Neural cell (in vitro differentiated cells): ENCODE measurements around the gene HNRNPAB. TPM values are rescaled to one million over a fixed set of nuclear protein-coding genes. Genes with fewer than 3 reads are reported as not detected.

Experiments used
- H2AFZ ChIP-seq: fragments of 200-600, 300-800 bp; sonication (generic), shearing (Covaris generic); 2 replicates; pipeline ENCODE4 v1.6.0; 2014; ENCODE audit warnings: low read depth, mild to moderate bottlenecking, antibody characterized with exemption, low read length, moderate library complexity
- H3F3A ChIP-seq: fragments of 200-600 bp; shearing (Covaris generic); 2 replicates; pipeline ENCODE4 v1.6.1; 2016; ENCODE audit warnings: mild to moderate bottlenecking, moderate library complexity, mixed read lengths, antibody characterized with exemption, low read length; ENCODE audit not compliant: insufficient read depth, poor library complexity, severe bottlenecking
- H3K27ac ChIP-seq: fragments of 200-600, 300-800 bp; sonication (generic), shearing (Covaris generic); 2 replicates; pipeline ENCODE4 v1.5.1; 2014; ENCODE audit warnings: mild to moderate bottlenecking, low read length, moderate library complexity
- H3K27me3 ChIP-seq: fragments of 300-800, 200-600 bp; sonication (generic), shearing (Covaris generic); 2 replicates; pipeline ENCODE4 v1.6.0; 2014; ENCODE audit warnings: mild to moderate bottlenecking, low read depth, low read length, moderate library complexity; ENCODE audit not compliant: insufficient read depth
- H3K36me3 ChIP-seq: fragments of 300-800, 200-600 bp; sonication (generic), shearing (Covaris generic); 2 replicates; pipeline ENCODE4 v1.5.1; 2014; ENCODE audit warnings: mild to moderate bottlenecking, antibody characterized with exemption, low read length, moderate library complexity; ENCODE audit not compliant: insufficient read depth
- H3K4me2 ChIP-seq: fragments of 300-800, 200-600 bp; sonication (generic), shearing (Covaris generic); 2 replicates; pipeline ENCODE4 v1.6.0; 2014; ENCODE audit warnings: mild to moderate bottlenecking, low read length
- H3K4me3 ChIP-seq: fragments of 300-800, 200-600 bp; sonication (generic), shearing (Covaris generic); 2 replicates; pipeline ENCODE4 v1.5.1; 2014; ENCODE audit warnings: mild to moderate bottlenecking, low read length, moderate library complexity
- H3K79me2 ChIP-seq: fragments of 200-600 bp; shearing (Covaris generic); replicated peaks from 2 replicates; pipeline ENCODE4 v1.6.0; 2014; ENCODE audit warnings: mild to moderate bottlenecking, low read length, moderate library complexity; ENCODE audit not compliant: insufficient read depth
- H3K9ac ChIP-seq: fragments of 300-800, 200-600 bp; sonication (generic), shearing (Covaris generic); 2 replicates; pipeline ENCODE4 v1.6.1; 2016; ENCODE audit warnings: mild to moderate bottlenecking, low read length, mixed read lengths
- H3K9me2 ChIP-seq: fragments of 200-600 bp; shearing (Covaris generic); 2 replicates; pipeline ENCODE4 v1.6.1; 2016; ENCODE audit warnings: mild to moderate bottlenecking, low read length, mixed read lengths; ENCODE audit not compliant: insufficient read depth
- H3K9me3 ChIP-seq: fragments of 200-600, 300-800 bp; sonication (generic), shearing (Covaris generic); 2 replicates; pipeline ENCODE4 v1.6.1; 2016; ENCODE audit warnings: mild to moderate bottlenecking, mixed run types, low read length, moderate library complexity, mixed read lengths
- H4K20me1 ChIP-seq: fragments of 200-600 bp; shearing (Covaris generic); 2 replicates; pipeline ENCODE4 v1.6.1; 2016; ENCODE audit warnings: mild to moderate bottlenecking, mixed run types; ENCODE audit not compliant: insufficient read depth
- EP300 ChIP-seq: fragments of 450-650 bp; conservative IDR thresholded peaks from 2 replicates; pipeline ENCODE4 v1.6.1; 2014; ENCODE audit warnings: antibody characterized with exemption, mild to moderate bottlenecking, moderate library complexity; ENCODE audit not compliant: poor library complexity, severe bottlenecking
- EZH2 ChIP-seq: fragments of 200-600, 300-800 bp; shearing (Covaris generic), sonication (generic); IDR thresholded peaks from 2 replicates; pipeline ENCODE4 v1.6.1; 2014; ENCODE audit warnings: antibody characterized with exemption, low read length, borderline replicate concordance, mild to moderate bottlenecking; ENCODE audit not compliant: insufficient read depth, poor library complexity, severe bottlenecking
- MXI1 ChIP-seq: fragments of 450-650 bp; conservative IDR thresholded peaks from 2 replicates; pipeline ENCODE4 v1.6.1; 2014; ENCODE audit warnings: antibody characterized with exemption, mild to moderate bottlenecking; ENCODE audit not compliant: poor library complexity, severe bottlenecking
- POLR2AphosphoS5 ChIP-seq: IDR thresholded peaks from 2 replicates; pipeline ENCODE4 v1.6.1; 2012
- RAD21 ChIP-seq: fragments of 450-650 bp; conservative IDR thresholded peaks from 2 replicates; pipeline ENCODE4 v1.6.1; 2014; ENCODE audit warnings: antibody characterized with exemption, mild to moderate bottlenecking, moderate library complexity
- SMC3 ChIP-seq: fragments of 450-650 bp; conservative IDR thresholded peaks from 2 replicates; pipeline ENCODE4 v1.6.1; 2014; ENCODE audit warnings: antibody characterized with exemption, mild to moderate bottlenecking, moderate library complexity; ENCODE audit not compliant: poor library complexity
- TAF1 ChIP-seq: IDR thresholded peaks from 2 replicates; pipeline ENCODE4 v1.6.1; 2012; ENCODE audit warnings: low read depth
- polyA plus RNA-seq: library from polyadenylated mRNA; depleted of rRNA; stranded (reverse); fragments of >200 nt; gene quantifications from 2 replicates; pipeline ENCODE4 v1.2.3, GENCODE V29; 2014
- TF ChIP-seq, protein P1 (sequence below): IDR thresholded peaks from 2 replicates; pipeline ENCODE4 v1.6.1; 2012; ENCODE audit warnings: borderline replicate concordance
- TF ChIP-seq, protein P2 (sequence below): fragments of 450-650 bp; IDR thresholded peaks from 2 replicates; pipeline ENCODE4 v1.5.1; 2014; ENCODE audit warnings: antibody characterized with exemption, mild to moderate bottlenecking, moderate library complexity; ENCODE audit not compliant: poor library complexity, severe bottlenecking

The HNRNPAB gene
- polyA plus RNA-seq, 1 donor from 2014 or later: 129 TPM

DNA sequence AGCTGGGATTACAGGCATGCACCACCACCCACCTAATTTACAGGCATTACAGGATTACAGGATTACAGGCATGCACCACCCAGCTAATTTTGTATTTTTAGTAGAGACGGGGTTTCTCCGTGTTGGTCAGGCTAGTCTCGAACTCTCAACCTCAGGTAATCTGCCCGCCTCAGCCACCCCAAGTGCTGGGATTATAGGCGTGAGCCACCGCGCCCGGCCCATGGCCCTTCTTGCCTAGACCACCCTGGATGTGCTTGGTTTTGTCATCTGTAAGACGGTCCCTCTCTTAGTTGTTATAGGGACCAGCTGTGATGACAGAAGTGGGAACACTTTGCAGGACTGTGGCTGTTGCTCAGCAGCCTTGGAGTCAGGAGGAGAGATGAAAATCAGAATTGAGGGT is 31.8 kb downstream of the HNRNPAB start:
- H3K4me3 ChIP-seq: no peak overlapping the region
- no peak overlapping the region for H3K9ac ChIP-seq
- H3K9me2 ChIP-seq: no peaks in the 10 kb centered on the region
- no peak overlapping the region for H3K4me2 ChIP-seq
- no peaks in the 10 kb centered on the region for H3K36me3 ChIP-seq
- no peak overlapping the region for H2AFZ ChIP-seq
- H3K9me3 ChIP-seq: no peaks in the 10 kb centered on the region
- H3K79me2 ChIP-seq: peaks cover 6% of the 10 kb centered on the region
- TF ChIP-seq SMC3 (no peak), TAF1 (no peak), EP300 (no peak), EZH2 (no peak), MXI1 (no peak), RAD21 (no peak)
- TF ChIP-seq, protein P1, sequence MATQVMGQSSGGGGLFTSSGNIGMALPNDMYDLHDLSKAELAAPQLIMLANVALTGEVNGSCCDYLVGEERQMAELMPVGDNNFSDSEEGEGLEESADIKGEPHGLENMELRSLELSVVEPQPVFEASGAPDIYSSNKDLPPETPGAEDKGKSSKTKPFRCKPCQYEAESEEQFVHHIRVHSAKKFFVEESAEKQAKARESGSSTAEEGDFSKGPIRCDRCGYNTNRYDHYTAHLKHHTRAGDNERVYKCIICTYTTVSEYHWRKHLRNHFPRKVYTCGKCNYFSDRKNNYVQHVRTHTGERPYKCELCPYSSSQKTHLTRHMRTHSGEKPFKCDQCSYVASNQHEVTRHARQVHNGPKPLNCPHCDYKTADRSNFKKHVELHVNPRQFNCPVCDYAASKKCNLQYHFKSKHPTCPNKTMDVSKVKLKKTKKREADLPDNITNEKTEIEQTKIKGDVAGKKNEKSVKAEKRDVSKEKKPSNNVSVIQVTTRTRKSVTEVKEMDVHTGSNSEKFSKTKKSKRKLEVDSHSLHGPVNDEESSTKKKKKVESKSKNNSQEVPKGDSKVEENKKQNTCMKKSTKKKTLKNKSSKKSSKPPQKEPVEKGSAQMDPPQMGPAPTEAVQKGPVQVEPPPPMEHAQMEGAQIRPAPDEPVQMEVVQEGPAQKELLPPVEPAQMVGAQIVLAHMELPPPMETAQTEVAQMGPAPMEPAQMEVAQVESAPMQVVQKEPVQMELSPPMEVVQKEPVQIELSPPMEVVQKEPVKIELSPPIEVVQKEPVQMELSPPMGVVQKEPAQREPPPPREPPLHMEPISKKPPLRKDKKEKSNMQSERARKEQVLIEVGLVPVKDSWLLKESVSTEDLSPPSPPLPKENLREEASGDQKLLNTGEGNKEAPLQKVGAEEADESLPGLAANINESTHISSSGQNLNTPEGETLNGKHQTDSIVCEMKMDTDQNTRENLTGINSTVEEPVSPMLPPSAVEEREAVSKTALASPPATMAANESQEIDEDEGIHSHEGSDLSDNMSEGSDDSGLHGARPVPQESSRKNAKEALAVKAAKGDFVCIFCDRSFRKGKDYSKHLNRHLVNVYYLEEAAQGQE: no peak
- H4K20me1 ChIP-seq: no peaks in the 10 kb centered on the region
- no peaks in the 10 kb centered on the region for H3F3A ChIP-seq
- H3K27me3 ChIP-seq: no peaks in the 10 kb centered on the region
- no peak overlapping the region for H3K27ac ChIP-seq

DNA sequence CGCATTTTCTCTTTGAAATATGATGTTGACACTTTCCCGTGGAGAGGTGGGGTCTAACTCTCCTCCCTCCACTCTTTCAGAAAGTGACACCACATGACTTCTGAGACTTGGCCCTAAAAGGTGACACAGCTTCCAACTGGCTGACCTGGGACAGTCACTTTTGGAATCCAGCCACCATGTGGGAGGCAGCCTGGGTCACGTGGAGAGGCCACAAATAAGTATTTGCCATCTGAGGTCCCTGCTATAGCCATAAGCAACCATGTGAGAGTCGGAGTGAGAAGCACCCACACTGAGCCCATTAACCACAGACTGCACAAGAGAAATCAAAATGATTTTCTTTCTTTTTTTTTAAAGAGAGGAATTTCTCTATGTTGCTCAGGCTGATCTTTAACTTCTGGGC is 32.3 kb downstream of the HNRNPAB start:
- Histone ChIP-seq H3K27me3 (no peaks in the 10 kb centered on the region), H2AFZ (no peak overlapping the region), H3K79me2 (peaks cover under 1% of the 10 kb centered on the region), H3F3A (no peaks in the 10 kb centered on the region), H3K9me2 (no peaks in the 10 kb centered on the region), H3K9me3 (no peaks in the 10 kb centered on the region), H3K27ac (no peak overlapping the region), H3K9ac (no peak overlapping the region), H3K4me2 (no peak overlapping the region), H3K4me3 (no peak overlapping the region), H3K36me3 (no peaks in the 10 kb centered on the region), H4K20me1 (no peaks in the 10 kb centered on the region)
- no peak for TF ChIP-seq POLR2AphosphoS5
- no peak for TF ChIP-seq TAF1
- TF ChIP-seq RAD21: no peak
- TF ChIP-seq, protein P1: no peak
- TF ChIP-seq EZH2: no peak
- TF ChIP-seq MXI1: no peak
- no peak for TF ChIP-seq EP300
- TF ChIP-seq SMC3: no peak
- TF ChIP-seq, protein P2, sequence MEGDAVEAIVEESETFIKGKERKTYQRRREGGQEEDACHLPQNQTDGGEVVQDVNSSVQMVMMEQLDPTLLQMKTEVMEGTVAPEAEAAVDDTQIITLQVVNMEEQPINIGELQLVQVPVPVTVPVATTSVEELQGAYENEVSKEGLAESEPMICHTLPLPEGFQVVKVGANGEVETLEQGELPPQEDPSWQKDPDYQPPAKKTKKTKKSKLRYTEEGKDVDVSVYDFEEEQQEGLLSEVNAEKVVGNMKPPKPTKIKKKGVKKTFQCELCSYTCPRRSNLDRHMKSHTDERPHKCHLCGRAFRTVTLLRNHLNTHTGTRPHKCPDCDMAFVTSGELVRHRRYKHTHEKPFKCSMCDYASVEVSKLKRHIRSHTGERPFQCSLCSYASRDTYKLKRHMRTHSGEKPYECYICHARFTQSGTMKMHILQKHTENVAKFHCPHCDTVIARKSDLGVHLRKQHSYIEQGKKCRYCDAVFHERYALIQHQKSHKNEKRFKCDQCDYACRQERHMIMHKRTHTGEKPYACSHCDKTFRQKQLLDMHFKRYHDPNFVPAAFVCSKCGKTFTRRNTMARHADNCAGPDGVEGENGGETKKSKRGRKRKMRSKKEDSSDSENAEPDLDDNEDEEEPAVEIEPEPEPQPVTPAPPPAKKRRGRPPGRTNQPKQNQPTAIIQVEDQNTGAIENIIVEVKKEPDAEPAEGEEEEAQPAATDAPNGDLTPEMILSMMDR: no peak
